GM19438 (cell line): ENCODE data around the gene USP38.
"Not testable (repeated sequence)": the region's sequence is repeated elsewhere in the genome, so short reads cannot be mapped to it uniquely, and the experiment has no call there.

Source experiments
- ATAC-seq: cut with Tn5 transposase; IDR thresholded peaks from one replicate; pipeline ENCODE4 v1.9.1; 2021; ENCODE audit warnings: low read depth; ENCODE audit not compliant: unreplicated experiment

USP38 gene

DNA sequence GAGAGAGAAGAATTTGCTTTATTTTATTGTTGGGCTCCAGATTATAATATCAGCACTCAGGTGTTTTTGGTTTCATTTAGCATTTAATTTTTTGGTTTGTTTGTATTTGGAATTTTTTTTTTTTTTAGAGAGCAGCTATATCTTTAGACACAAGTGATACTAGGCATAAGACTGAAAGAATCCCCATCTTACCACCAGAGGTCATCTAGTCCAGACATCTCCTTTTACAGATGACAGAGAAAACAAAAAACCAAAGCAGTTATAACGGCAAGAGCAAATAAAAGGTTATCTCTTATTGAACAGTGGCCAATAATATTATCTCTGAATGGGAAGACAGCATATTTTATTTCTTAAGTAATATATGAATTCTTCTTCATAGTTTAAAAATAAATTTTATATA lies 22.8 kb downstream of the USP38 start:
- ATAC-seq: no peak

DNA sequence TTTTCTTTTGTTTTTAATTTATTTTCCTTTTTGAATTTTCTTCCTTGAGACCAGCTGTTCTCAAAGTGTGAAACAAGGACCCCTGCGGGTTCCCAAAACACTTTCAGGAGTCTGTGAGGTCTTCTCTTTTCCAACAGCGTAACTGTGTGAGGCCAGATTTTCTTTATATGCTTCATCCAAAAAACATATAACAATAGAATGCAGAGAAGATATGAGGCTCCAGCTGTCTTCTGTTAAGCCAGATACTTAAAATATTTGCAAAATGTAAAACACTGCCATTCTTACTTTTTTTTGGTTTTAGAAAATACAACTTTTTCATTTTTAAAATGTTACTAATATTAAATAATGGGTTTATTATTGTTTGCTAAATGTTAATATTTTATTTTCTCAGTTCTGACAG lies 27.8 kb downstream of the USP38 start:
- no peak for ATAC-seq

DNA sequence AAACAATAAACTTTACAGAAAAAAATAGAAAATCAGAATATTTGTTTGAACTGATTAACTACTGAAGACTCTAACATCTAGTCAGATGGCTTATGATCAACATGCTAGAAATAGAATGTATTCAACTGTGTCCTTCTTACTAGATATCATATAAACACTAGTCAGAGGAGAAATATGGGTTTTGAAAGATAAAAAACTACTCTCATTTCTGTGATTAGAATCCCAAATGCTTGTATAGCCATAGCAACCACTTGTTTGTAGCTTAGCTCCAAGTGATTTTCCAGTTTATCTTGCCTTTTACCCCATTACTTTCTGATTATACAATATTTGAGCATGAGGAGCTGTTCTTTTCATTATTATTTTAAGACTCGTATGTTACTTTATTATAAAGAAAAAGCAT lies 31.2 kb downstream of the USP38 start:
- ATAC-seq: no peak

DNA sequence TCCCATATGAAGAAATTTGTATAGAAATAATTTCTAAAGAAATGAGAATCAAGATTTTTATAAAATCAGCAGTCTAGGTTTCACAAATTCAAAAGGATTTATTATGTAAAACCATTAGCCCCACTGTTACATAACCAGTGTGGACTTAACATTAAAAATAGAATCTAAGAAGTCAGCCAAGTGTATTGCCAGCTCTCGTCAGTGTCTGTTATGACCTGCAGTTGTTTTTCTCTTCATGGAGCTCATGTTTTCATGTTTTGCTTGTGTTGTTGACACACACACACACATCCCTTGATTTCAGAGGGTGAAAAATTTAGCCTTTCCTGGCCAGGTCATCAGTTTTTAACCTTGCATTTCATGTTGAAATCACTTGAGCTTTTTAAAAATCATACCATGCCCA lies 39.5 kb downstream of the USP38 start:
- ATAC-seq: no peak

DNA sequence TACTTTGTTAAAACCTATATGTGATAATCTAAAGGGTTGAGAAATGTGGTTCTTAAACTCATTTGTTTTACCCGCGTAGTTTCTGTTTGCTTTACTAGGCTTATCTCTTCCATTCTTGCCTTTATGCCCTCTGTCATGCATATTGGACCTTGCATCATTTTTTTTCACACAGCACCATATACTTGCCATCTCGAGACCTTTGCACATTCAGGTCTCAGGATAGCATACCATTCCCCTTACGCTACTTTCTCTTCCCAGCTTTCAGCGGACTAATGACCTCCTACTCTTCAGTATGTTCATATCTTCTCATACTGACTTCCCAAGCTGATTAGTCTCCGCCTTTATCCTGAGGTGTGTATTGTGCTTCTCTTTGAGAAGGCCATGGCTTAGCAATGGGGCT lies 40.5 kb downstream of the USP38 start:
- no peak for ATAC-seq

DNA sequence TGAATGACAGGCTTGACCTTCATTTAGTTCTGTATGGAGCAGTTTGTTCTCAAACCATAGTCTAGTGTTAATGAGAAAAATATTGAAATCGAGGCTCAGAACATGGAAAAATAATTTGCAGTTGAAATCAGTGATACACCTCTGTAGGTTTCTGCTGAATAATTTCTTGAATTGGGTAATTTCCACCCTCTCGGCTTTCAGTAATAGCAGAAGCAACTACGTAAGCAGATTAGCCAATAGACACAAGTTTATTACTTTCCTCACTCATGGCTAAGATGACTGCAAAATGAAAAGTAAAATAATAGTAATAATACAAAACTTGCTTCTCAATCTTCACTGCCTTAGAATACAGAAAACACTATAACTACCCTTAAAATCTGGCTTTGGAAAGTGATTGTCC lies 46.0 kb downstream of the USP38 start:
- no peak for ATAC-seq

DNA sequence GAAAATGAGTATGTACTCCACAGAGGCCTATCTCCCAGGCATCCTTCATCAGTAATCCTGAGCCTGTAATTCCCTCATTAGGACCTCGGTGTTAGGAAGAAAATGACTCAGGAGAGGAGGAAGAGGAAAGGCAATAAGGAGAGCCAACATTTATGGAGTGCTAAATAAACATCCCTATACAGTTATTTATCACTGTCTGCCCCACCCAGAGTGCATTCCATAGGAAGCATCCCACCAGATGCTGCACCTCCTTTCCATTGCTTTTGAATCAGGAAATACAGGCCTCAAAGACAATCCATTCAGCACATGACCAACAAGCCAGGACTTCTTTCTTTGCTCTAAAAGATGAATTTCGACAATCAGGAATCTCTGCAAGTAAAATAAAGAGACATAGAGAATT lies 47.6 kb downstream of the USP38 start:
- ATAC-seq: no peak

DNA sequence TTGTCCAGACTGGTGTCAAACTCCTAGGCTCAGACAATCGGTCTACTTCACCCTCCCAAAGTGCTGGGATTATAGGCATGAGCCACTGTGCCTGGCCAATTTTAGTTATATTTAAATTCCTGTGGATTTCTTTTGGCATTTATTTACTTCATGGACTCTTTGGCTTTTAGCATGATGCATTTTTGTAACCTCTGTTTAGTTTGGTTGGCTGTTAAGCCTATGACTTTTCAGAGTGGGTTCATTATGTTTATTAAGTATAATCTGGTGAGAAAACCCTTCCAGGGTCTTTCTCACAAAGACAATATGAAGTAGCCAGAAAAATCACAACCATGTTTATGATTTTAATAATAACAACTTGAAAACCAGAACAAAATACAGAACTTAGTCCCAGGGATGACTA lies 49.4 kb downstream of the USP38 start:
- no peak for ATAC-seq

DNA sequence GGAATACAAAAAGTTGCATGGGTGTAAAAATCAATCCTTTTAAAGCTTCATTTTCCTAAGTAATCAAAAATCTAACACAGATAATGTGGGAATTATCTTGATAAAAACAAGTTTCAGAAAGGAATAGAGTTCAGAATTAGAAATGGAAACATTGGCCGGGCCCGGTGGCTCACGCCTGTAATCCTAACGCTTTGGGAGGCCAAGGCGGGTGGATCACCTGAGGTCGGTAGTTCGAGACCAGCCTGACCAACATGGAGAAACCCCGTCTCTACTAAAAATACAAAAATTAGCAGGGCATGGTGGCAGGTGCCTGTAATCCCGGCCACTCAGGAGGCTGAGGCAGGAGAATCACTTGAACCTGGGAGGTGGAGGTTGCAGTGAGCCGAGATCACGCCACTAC lies 52.5 kb downstream of the USP38 start:
- ATAC-seq: not testable (repeated sequence)

DNA sequence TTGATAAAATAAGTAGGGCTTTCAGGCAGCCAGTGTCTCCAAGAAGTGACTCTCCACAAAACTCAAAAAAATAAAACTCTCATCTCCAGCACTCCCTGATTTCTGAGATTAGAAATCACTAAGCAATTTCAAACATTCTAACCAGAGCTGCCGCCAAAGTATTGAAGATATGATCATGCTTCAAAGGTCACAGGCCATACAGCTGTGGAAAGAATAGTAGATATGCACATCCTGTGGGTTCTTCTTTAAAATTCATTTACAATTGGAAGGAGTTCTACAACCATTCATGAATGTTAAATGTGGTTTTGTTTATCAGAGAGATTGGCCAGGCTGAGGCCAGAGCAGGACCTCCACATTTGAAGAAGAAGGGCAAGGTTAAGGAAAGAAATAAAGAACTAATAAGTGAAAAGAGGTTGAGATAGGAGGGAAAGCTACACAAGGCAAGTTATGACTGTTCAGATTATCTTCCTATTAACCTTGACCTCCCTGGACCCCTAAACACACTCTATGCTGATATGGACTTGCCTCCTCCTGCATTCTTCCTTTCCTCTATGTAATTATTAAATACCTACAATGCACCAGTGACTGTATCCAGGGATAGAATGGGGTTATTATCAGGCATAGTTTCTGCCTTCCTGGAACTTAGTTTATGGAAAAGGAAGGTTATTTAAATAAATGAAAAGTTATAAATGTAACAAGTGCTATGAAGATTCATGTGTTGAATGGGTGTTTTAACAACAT lies 56.4 kb downstream of the USP38 start:
- no peak for ATAC-seq

DNA sequence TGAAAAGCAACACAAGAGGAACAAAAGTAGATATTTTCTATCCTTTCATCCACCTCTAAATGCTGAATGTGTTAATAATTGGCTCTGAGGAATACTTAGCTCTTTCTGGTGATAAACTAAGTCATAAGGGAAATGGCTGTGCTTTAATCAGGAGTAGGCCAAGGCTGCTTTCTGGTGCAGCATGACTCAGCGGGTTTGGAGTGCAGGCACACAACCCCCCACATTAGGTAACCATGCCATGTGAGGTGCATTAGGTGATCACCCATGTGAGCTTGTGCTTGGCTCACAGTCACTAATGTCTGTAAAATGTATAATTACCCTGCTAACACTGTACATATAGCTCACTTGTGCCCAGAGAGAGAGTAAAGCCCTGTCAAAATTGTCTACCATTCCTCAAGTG lies 57.2 kb downstream of the USP38 start:
- no peak for ATAC-seq

DNA sequence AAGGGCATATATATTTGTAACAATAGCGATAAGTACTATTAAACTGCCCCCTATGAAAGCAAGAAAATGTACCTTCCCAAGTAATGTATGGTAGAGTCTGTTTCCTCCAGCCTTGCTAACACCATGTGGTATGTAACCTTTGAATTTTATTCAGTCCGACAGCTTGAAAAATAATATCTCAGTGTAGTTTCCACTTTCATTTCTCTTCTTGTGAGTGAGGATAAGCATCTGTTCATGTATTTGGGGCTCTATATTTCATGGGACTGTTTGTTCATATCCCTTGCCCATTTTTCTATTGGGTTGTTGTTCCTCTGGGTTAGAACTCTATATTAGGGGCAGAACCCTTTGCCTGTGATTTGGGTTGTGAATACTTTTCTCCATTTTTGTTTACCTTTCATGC lies 58.3 kb downstream of the USP38 start:
- ATAC-seq: no peak

DNA sequence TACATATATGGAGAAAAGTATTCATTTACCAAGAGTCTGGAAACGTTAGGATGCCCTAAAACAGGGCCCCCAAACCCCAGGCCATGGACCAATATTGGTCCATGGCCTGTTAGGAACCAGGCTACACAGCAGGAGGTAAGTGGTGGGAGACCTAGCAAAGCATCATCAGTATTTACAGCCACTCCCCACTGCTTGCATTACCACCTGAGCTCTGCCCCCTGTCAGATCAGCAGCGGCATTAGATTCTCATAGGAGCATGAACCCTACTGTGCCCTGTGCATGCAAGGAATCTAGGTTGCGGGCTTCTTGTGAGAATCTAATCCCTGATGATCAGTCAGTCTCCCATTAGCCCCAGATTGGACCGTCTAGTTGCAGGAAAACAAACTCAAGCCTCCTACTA lies 62.3 kb downstream of the USP38 start:
- ATAC-seq: no peak

DNA sequence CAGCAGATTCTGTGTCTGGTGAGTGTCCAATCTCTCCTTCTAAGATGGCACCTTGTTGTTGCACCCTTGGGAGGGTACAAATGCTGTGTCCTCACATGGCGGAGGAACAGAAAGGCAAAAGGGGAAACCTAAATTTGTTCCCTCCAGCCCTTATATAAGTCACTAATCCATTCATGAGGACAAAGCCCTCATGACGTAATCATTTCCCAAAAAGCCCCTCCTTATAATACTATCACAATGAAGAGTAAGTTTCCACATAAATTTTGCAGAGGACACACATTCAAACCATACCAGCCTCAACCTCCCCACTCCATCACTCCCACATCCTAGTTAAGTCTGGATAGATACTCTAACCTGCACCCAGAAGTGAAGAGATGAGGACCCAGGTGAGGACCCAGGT lies 63.1 kb downstream of the USP38 start:
- ATAC-seq: no peak

DNA sequence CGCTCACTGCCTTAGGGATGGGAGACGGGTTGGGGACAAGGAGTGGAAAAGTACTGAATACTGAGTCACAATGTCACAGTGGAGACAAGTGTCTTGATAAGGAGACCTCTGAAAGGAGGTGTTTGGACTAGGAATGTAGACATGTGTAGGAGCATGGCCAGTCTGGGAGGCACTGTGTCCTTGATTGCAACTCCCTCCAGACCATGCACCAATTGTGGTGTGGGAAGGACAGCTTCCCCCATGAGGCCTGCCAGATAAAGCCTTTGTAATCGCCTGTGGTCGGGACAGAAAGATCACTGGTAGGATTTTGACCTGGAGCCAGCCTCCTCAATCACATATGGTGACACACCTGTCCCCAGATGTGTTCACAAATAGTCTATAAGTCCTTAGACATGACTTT lies 64.1 kb downstream of the USP38 start:
- no peak for ATAC-seq

DNA sequence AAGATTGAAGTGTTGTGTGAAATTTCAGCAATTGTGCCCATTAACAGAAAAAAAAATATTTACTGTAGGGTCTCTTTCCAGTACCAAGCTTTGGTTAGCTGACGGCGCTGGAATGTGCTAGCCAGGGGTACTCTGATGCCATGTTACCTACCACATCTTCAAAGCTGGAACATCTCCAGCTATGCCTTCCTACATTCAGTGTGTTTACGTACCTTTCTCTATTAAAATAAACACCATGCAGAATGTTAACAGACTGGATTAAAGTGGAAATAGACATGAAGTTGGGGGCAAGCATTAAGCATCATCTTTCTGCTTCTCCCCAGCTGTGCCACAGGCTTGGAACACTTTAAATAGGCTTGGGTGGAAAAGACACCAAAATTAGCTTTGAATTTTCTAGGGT lies 65.9 kb downstream of the USP38 start:
- ATAC-seq: no peak

DNA sequence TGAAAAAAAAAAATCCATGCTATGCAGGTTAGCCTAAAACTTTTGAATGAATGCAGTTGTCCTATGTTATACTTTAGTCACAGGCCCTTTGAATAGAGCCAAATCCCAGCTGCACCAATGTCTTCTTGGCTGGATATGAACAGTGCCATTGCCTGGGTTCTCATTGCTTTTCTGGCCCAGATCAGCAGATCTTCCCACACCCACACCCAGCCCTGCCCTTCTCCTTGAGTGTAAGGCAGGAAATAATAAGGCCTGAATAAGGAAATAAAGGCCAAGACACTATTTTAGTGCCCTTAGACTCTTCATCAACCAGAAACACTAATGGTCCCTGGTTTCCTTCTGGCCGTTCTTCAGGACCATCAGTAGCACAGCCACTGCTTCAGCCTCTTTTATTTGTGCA lies 66.6 kb downstream of the USP38 start:
- no peak for ATAC-seq

DNA sequence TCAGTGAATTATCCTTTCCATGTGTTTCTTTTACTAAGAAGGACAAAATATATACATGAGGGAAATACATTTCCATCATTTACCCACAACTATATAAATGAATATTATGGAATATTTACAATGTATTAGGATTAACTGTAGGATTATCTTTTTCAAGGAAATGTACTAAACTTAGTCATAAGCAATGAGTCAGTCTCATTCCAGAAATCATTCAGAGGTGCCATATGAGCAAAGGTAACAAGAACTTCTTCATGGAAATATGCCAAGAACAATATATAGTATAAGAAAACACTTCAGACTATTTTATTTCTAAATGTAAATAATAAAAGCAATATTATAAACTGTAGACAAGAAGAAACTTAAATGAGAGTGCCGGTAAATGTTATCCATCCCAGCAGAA lies 67.1 kb downstream of the USP38 start:
- ATAC-seq: no peak

DNA sequence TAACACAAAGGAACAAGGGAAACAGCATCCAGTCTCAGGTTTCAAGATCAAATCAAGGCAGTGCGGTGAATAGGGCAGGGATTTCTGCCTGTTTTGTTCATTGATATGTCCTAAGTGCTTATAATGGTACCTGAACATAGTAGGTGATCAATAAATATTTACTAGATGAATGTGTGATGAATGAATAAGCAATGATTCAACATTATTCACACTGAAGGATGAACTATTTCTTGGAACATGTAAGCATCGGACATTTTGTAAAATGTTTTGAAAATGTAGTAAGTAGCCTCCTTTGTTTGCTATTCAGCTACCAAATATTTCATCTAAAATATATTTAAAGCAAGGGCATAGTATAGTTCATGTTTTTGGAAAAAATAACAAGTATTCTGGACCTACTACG lies 67.8 kb downstream of the USP38 start:
- no peak for ATAC-seq

DNA sequence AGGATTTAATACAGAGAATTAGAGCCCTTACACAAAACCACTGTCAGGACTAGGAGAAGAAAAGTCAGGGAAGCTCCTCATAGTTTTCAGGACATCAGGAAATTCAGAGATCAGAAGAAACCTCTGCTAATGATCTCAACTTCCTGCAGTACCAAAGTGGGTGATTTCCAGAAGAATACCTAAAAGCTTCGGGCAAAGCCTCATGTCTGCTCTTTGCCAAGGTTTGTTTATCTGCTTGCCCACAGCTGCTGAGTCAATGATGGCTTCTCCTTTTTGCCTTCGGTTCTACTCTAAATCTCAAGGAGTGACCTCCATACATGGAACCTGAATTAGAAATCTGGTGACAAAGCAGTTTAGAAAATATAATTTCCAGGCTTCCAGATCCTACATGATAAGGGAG lies 68.4 kb downstream of the USP38 start:
- no peak for ATAC-seq

DNA sequence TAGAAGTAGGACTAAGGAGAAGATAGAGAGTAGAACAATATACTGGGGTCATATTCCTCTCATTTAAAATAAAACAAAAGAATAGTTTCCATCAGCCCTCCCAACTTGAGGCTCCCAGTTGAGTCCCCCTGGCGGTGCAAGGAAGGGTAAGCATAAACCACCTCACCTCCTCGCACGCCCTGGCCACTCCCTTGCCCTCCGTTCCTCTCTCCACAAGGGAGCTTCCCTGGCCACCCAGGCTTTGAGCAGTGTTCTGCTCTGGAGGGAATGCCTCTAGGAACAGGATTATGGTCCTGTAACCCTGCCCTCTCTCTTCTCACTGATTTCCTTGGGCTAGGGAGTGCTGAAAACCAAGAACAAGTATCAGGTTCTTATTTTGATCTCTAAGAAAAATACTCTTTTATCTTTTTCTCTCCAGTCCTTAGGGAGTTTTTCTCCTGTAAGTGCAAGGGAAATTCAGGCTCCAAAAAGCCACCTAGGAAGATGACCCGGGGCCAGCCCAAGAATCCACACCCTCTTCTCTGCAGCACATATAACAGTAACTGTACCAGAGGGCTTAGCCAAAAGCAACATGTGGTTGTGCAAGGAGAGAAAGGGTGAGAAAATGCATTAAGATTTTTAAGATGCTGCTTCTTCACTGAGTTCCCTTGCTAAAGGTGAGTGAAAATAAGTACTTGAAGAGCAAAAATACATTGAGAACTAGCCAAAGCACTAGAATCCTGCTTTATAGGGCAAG lies 69.9 kb downstream of the USP38 start:
- no peak for ATAC-seq

DNA sequence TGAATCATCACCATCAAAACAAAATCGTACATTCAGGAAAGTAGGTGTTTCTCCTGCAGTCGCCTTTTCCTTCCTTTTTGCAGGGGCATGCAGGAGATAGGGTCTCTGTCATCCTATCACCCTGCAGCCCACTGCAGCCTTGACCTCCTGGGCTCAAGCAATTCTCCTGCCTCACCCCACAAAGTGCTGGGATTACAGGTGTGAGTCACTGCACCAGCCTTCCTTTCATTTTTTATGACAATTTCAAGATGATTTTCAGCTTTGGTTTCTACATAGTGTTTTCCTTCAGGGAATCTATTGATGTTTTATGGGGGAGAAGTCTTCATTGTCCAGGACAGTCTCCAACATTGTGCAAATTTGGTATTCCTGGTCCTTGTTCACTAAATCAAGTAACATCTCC lies 71.7 kb downstream of the USP38 start:
- no peak for ATAC-seq
